Measurements from ENCODE around the gene CST2.

- TF ChIP-seq CTCF (conservative IDR thresholded peaks at IDR 0.05 in 1 of 2, IDR thresholded peaks at IDR 0.05 in 1 of 2; ENCODE audit: low read depth in 1 of 2, low read length in 2 of 2) (no peak), EZH2 (IDR thresholded peaks at IDR 0.05; ENCODE audit: low read length, missing control alignments) (no peak)
Measured at GRCh38 chr20:23774081-23774480, 52.4 kb downstream of the CST2 start.
